Liver (tissue), 9 donors: ENCODE data around the gene ROBO2. TPM values are rescaled to one million over a fixed set of nuclear protein-coding genes. Genes with fewer than 3 reads are reported as not detected.

Experiments used
- DNase-seq: peaks from one replicate; pipeline ENCODE4 v3.0.0-alpha.2; 2017; ENCODE audit warnings: low spot score
- H3K27ac ChIP-seq, 2 donors: one replicate each; pipeline ENCODE4 v1.7.0; 2013; ENCODE audit warnings: inconsistent platforms in 2 of 2, low read length in 2 of 2, control low read depth in 1 of 2, low read depth in 1 of 2, mild to moderate bottlenecking in 1 of 2
- H3K27me3 ChIP-seq, 4 donors: one replicate each; pipeline versions ENCODE4 v1.6.1 to v1.7.0; 2013; ENCODE audit warnings: low read length in 3 of 4, inconsistent platforms in 1 of 4, mild to moderate bottlenecking in 1 of 4, moderate library complexity in 1 of 4; ENCODE audit not compliant: control insufficient read depth in 4 of 4, insufficient read depth in 4 of 4
- H3K36me3 ChIP-seq, 4 donors: one replicate each; pipeline versions ENCODE4 v1.6.1 to v1.7.0; 2013; ENCODE audit warnings: low read length in 3 of 4, mild to moderate bottlenecking in 3 of 4, low read depth in 1 of 4, moderate library complexity in 1 of 4; ENCODE audit not compliant: control insufficient read depth in 4 of 4, insufficient read depth in 3 of 4
- H3K4me1 ChIP-seq, 4 donors: one replicate each; pipeline versions ENCODE4 v1.6.1 to v1.7.0; 2013; ENCODE audit warnings: low read length in 3 of 4, mild to moderate bottlenecking in 3 of 4, moderate library complexity in 1 of 4; ENCODE audit not compliant: control insufficient read depth in 4 of 4, insufficient read depth in 4 of 4
- H3K4me3 ChIP-seq, 3 donors: one replicate each; pipeline versions ENCODE4 v1.6.1 to v1.7.0; 2013; ENCODE audit warnings: low read length in 3 of 3, control low read depth in 1 of 3, low read depth in 1 of 3, mild to moderate bottlenecking in 1 of 3
- H3K9ac ChIP-seq, 2 donors: one replicate each; pipeline ENCODE4 v1.7.0; 2013; ENCODE audit warnings: low read length in 2 of 2, mild to moderate bottlenecking in 2 of 2, moderate library complexity in 2 of 2, control low read depth in 1 of 2, low read depth in 1 of 2
- H3K9me3 ChIP-seq, 4 donors: one replicate each; pipeline versions ENCODE4 v1.6.1 to v1.7.0; 2013; ENCODE audit warnings: low read length in 3 of 4; ENCODE audit not compliant: control insufficient read depth in 4 of 4
- ATF3 ChIP-seq: IDR thresholded peaks from 2 replicates; pipeline ENCODE4 v1.6.1; 2016; ENCODE audit warnings: antibody characterized with exemption
- CTCF ChIP-seq: fragments of 150-350 bp; IDR thresholded peaks from 2 replicates; pipeline ENCODE4 v1.5.1; 2017; ENCODE audit warnings: improper control_type of control experiment, low read depth, low read length; ENCODE audit not compliant: missing input control
- EGR1 ChIP-seq, 2 donors: IDR thresholded peaks; 2 replicates each; pipeline ENCODE4 v1.6.1; 2016 to 2018; ENCODE audit warnings: antibody characterized with exemption in 2 of 2, low read depth in 2 of 2
- FOXA1 ChIP-seq: IDR thresholded peaks from 2 replicates; pipeline ENCODE4 v1.6.1; 2016; ENCODE audit warnings: antibody characterized with exemption
- GABPA ChIP-seq, 2 donors: IDR thresholded peaks in 1 of 2; conservative IDR thresholded peaks in 1 of 2; 2 replicates each; pipeline ENCODE4 v1.6.1; 2016; ENCODE audit warnings: antibody characterized with exemption in 2 of 2, mild to moderate bottlenecking in 1 of 2, moderate library complexity in 1 of 2
- HNF4A ChIP-seq, 2 donors: conservative IDR thresholded peaks; 2 replicates each; pipeline ENCODE4 v1.6.1; 2016; ENCODE audit warnings: antibody characterized with exemption in 2 of 2, mild to moderate bottlenecking in 2 of 2
- HNF4G ChIP-seq: IDR thresholded peaks from 2 replicates; pipeline ENCODE4 v1.6.1; 2016; ENCODE audit warnings: antibody characterized with exemption
- JUND ChIP-seq, 2 donors: IDR thresholded peaks; 2 replicates each; pipeline ENCODE4 v1.6.1; 2016; ENCODE audit warnings: antibody characterized with exemption in 2 of 2
- MAX ChIP-seq: IDR thresholded peaks from 2 replicates; pipeline ENCODE4 v1.6.1; 2016; ENCODE audit warnings: antibody characterized with exemption
- RAD21 ChIP-seq, 2 donors: IDR thresholded peaks; 2 replicates each; pipeline ENCODE4 v1.6.1; 2016; ENCODE audit warnings: antibody characterized with exemption in 2 of 2, mild to moderate bottlenecking in 2 of 2
- RXRA ChIP-seq, 2 donors: IDR thresholded peaks; 2 replicates each; pipeline ENCODE4 v1.6.1; 2017 to 2018; ENCODE audit warnings: antibody characterized with exemption in 2 of 2, mild to moderate bottlenecking in 1 of 2
- SP1 ChIP-seq: IDR thresholded peaks from 2 replicates; pipeline ENCODE4 v1.6.1; 2018; ENCODE audit warnings: antibody characterized with exemption, mild to moderate bottlenecking
- TAF1 ChIP-seq: conservative IDR thresholded peaks from 2 replicates; pipeline ENCODE4 v1.6.1; 2016; ENCODE audit warnings: antibody characterized with exemption, mild to moderate bottlenecking
- YY1 ChIP-seq: IDR thresholded peaks from 2 replicates; pipeline ENCODE4 v1.6.1; 2016; ENCODE audit warnings: antibody characterized with exemption, mild to moderate bottlenecking
- ZBTB33 ChIP-seq: IDR thresholded peaks from 2 replicates; pipeline ENCODE4 v1.6.1; 2016; ENCODE audit warnings: antibody characterized with exemption
- WGBS: extraction: QIAGEN DNeasy Blood & Tissue Kit; methylation state at CpG from one replicate; pipeline ENCODE4 v1.1.7; 2013; 5-methylcytosine and 5-hydroxymethylcytosine counted together
- polyA plus RNA-seq, 2 donors: library from polyadenylated mRNA; stranded (reverse) in 1 of 2; unstranded in 1 of 2; fragments of 200-250 nt in 1 of 2; fragments of >200 nt in 1 of 2; fragmentation: Nextera tagmentation in 1 of 2; extraction: Ambion mirVana in 1 of 2; gene quantifications; one replicate each; pipeline versions ENCODE4 v1.2.1 to v1.2.3, GENCODE V29; 2013 to 2015
- total RNA-seq, 2 donors: library from RNA; depleted of rRNA; stranded (reverse); fragments of >200 nt; gene quantifications; one replicate each; pipeline ENCODE4 v1.2.3, GENCODE V29; 2014
- TF ChIP-seq, protein P1 (sequence below): IDR thresholded peaks from 2 replicates; pipeline ENCODE4 v1.6.1; 2016; ENCODE audit warnings: antibody characterized with exemption, mild to moderate bottlenecking
- donor health status: healthy.
- donor health status: healthy.
- donor health status: healthy.
- donor health status: healthy.
- donor health status: healthy.

ROBO2 gene
- total and polyA plus RNA-seq, 4 donors: 0.22 to 19.4 (median 1.1) TPM

- no peak for TF ChIP-seq HNF4G
- TF ChIP-seq SP1: no peak
- no peak for TF ChIP-seq HNF4A (conservative IDR thresholded peaks at IDR 0.05)
- no peak for TF ChIP-seq TAF1
- TF ChIP-seq ATF3: no peak
- H3K27me3 ChIP-seq: no peaks in the 10 kb centered on the region
- H3K27ac ChIP-seq: no peak overlapping the region
- H3K4me3 ChIP-seq: no peak overlapping the region
- DNase-seq: no peak
- no peaks in the 10 kb centered on the region for H3K36me3 ChIP-seq
- H3K9ac ChIP-seq: no peak overlapping the region
- no peaks in the 10 kb centered on the region for H3K9me3 ChIP-seq
- 80% methylated on average over 6 of the region's 6 CpGs for WGBS
- no peaks in the 10 kb centered on the region for H3K4me1 ChIP-seq
These were observed 526.2 kb downstream of the ROBO2 start for GRCh38 chr3:77566055-77566454.

- Histone ChIP-seq H3K4me1 (no peaks in the 10 kb centered on the region), H3K36me3 (no peaks in the 10 kb centered on the region), H3K9ac (no peak overlapping the region), H3K9me3 (no peaks in the 10 kb centered on the region), H3K4me3 (no peak overlapping the region), H3K27me3 (peaks cover 0 to under 1% (median 0%) of the 10 kb centered on the region in 4 donors), H3K27ac (no peak overlapping the region)
- TF ChIP-seq RXRA (IDR thresholded peaks at IDR 0.05): no peak
- no peak for TF ChIP-seq FOXA1
- TF ChIP-seq, protein P1, sequence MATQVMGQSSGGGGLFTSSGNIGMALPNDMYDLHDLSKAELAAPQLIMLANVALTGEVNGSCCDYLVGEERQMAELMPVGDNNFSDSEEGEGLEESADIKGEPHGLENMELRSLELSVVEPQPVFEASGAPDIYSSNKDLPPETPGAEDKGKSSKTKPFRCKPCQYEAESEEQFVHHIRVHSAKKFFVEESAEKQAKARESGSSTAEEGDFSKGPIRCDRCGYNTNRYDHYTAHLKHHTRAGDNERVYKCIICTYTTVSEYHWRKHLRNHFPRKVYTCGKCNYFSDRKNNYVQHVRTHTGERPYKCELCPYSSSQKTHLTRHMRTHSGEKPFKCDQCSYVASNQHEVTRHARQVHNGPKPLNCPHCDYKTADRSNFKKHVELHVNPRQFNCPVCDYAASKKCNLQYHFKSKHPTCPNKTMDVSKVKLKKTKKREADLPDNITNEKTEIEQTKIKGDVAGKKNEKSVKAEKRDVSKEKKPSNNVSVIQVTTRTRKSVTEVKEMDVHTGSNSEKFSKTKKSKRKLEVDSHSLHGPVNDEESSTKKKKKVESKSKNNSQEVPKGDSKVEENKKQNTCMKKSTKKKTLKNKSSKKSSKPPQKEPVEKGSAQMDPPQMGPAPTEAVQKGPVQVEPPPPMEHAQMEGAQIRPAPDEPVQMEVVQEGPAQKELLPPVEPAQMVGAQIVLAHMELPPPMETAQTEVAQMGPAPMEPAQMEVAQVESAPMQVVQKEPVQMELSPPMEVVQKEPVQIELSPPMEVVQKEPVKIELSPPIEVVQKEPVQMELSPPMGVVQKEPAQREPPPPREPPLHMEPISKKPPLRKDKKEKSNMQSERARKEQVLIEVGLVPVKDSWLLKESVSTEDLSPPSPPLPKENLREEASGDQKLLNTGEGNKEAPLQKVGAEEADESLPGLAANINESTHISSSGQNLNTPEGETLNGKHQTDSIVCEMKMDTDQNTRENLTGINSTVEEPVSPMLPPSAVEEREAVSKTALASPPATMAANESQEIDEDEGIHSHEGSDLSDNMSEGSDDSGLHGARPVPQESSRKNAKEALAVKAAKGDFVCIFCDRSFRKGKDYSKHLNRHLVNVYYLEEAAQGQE: no peak
- TF ChIP-seq MAX: no peak
- no peak for TF ChIP-seq SP1
- TF ChIP-seq RAD21 (IDR thresholded peaks at IDR 0.05): no peak
- TF ChIP-seq JUND (IDR thresholded peaks at IDR 0.05): no peak
- no peak for TF ChIP-seq EGR1 (IDR thresholded peaks at IDR 0.05; ENCODE audit: low read depth in 2 of 2)
- no peak for TF ChIP-seq YY1
- no peak for TF ChIP-seq ATF3
- no peak for TF ChIP-seq TAF1
- TF ChIP-seq ZBTB33: no peak
- no peak for TF ChIP-seq CTCF
- no peak for TF ChIP-seq HNF4G
- no peak for TF ChIP-seq HNF4A (conservative IDR thresholded peaks at IDR 0.05)
- TF ChIP-seq GABPA (IDR thresholded peaks at IDR 0.05 in 1 of 2, conservative IDR thresholded peaks at IDR 0.05 in 1 of 2): no peak
- no peak for DNase-seq
- 86% methylated on average over 5 of the region's 5 CpGs for WGBS
These were observed 532.2 kb downstream of the ROBO2 start for GRCh38 chr3:77571971-77572715.
